Activated CD8-positive, alpha-beta T cell treated with anti-CD3 and anti-CD28 coated beads for 36 hours (primary cell): ENCODE data around the gene ATL3. TPM values are rescaled to one million over a fixed set of nuclear protein-coding genes. Genes with fewer than 3 reads are reported as not detected.

ENCODE experiments used
- ATAC-seq: fragments of 200-7000 bp; cut with Tn5 transposase; one replicate; pipeline ENCODE4 v1.10.0; 2021; ENCODE audit warnings: mild to moderate bottlenecking, moderate library complexity
- CTCF ChIA-PET: fragments of 350-600 bp; sonication (Branson Sonifier 250); formaldehyde crosslinking; loops from one replicate; lab custom pipeline; 2021; ENCODE audit warnings: antibody characterized with exemption; lab: Charles Lee
- POLR2A ChIA-PET: fragments of 350-600 bp; sonication (Branson Sonifier 250); formaldehyde crosslinking; loops from one replicate; lab custom pipeline; 2021; ENCODE audit warnings: antibody characterized with exemption; lab: Charles Lee
- DNase-seq: peaks from one replicate; pipeline ENCODE4 v3.0.0-alpha.2; 2020
- H3K27ac Mint-ChIP-seq: one replicate; pipeline ENCODE4 v1.8.0; 2021; ENCODE audit warnings: mild to moderate bottlenecking, mixed read lengths
- H3K27me3 Mint-ChIP-seq: one replicate; pipeline ENCODE4 v1.8.0; 2021; ENCODE audit warnings: mixed read lengths
- H3K36me3 Mint-ChIP-seq: one replicate; pipeline ENCODE4 v1.8.0; 2021; ENCODE audit warnings: low read depth, mixed read lengths
- H3K4me1 Mint-ChIP-seq: one replicate; pipeline ENCODE4 v1.8.0; 2021; ENCODE audit warnings: low read depth, mixed read lengths
- H3K4me3 Mint-ChIP-seq: one replicate; pipeline ENCODE4 v1.8.0; 2021; ENCODE audit warnings: mild to moderate bottlenecking, moderate library complexity, mixed read lengths
- H3K9me3 Mint-ChIP-seq: one replicate; pipeline ENCODE4 v1.8.0; 2021; ENCODE audit warnings: mixed read lengths
- intact Hi-C: fragments of 100-400 bp; cut with micrococcal nuclease; formaldehyde crosslinking; loops from one replicate; pipeline ENCODE4 v1.10.0; 2022
- total RNA-seq, 2 experiments: library from RNA; stranded (reverse); gene quantifications; one replicate each; pipeline ENCODE4 v1.2.3, GENCODE V29; 2021
- TF ChIP-seq, protein P1 (sequence below): fragments of 200-600 bp; IDR thresholded peaks from one replicate; pipeline ENCODE4 v1.8.0; 2022; ENCODE audit warnings: antibody characterized with exemption, mild to moderate bottlenecking

The ATL3 gene
- total RNA-seq, 2 experiments from 2014 or later, result 24.1 to 24.4 TPM

- ChIA-PET CTCF (interaction anchor here (0.7 to 5.3 kb wide), 6 partner anchors 8 to 57 kb away, joined by 3 to 35 read pairs (median 8); partner anchors contain the start of gene ATL3), POLR2A (interaction anchor here (1.0 to 3.7 kb wide), 8 partner anchors 10 to 85 kb away, joined by 3 to 31 read pairs (median 5); partner anchors contain the start of gene ATL3)
- Mint-ChIP-seq H3K36me3 (no peaks in the 10 kb centered on the region), H3K9me3 (no peaks in the 10 kb centered on the region), H3K27ac (peak within 1 kb of the TSS; percentile 81), H3K27me3 (no peaks in the 10 kb centered on the region), H3K4me1 (peaks cover 23% of the 10 kb centered on the region), H3K4me3 (peak within 1 kb of the TSS; percentile 90)
- TF ChIP-seq, protein P1, sequence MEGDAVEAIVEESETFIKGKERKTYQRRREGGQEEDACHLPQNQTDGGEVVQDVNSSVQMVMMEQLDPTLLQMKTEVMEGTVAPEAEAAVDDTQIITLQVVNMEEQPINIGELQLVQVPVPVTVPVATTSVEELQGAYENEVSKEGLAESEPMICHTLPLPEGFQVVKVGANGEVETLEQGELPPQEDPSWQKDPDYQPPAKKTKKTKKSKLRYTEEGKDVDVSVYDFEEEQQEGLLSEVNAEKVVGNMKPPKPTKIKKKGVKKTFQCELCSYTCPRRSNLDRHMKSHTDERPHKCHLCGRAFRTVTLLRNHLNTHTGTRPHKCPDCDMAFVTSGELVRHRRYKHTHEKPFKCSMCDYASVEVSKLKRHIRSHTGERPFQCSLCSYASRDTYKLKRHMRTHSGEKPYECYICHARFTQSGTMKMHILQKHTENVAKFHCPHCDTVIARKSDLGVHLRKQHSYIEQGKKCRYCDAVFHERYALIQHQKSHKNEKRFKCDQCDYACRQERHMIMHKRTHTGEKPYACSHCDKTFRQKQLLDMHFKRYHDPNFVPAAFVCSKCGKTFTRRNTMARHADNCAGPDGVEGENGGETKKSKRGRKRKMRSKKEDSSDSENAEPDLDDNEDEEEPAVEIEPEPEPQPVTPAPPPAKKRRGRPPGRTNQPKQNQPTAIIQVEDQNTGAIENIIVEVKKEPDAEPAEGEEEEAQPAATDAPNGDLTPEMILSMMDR, result no peak
- intact Hi-C loops, result no loop called here
- DNase-seq, result peak; percentile 98
- peak; percentile 94 for ATAC-seq
Observed at GRCh38 chr11:63681321-63682065, 10.3 kb upstream of the ATL3 start, which contains the start of gene RTN3. TSS of gene RTN3 (plus strand) at chr11:63681500. CDS start at chr11:63681637, 137 bp downstream.

GRCh38 chr11:63680834-63681320 is 9.7 kb upstream of the ATL3 start:
- Mint-ChIP-seq H3K27ac (peak overlapping the region; percentile 81), H3K27me3 (no peaks in the 10 kb centered on the region), H3K4me1 (peaks cover 21% of the 10 kb centered on the region), H3K9me3 (no peaks in the 10 kb centered on the region), H3K4me3 (peak overlapping the region; percentile 90), H3K36me3 (no peaks in the 10 kb centered on the region)
- ChIA-PET POLR2A (interaction anchor here (1.2 to 3.7 kb wide), 5 partner anchors 9 to 18 kb away, joined by 3 to 31 read pairs (median 5); partner anchors contain the start of gene ATL3), CTCF (interaction anchor here (0.7 to 5.3 kb wide), 4 partner anchors 9 to 58 kb away, joined by 3 to 35 read pairs (median 12); partner anchors contain the start of gene ATL3)
- no peak for ATAC-seq
- TF ChIP-seq, protein P1, result no peak
- intact Hi-C loops, result no loop called here
- peak; percentile 48 for DNase-seq

GRCh38 chr11:63673579-63673978 is 2.4 kb upstream of the ATL3 start:
- ATAC-seq, result no peak
- peaks cover 14% of the 10 kb centered on the region for H3K4me1 Mint-ChIP-seq
- no peaks in the 10 kb centered on the region for H3K27me3 Mint-ChIP-seq
- ChIA-PET CTCF (interaction anchor here (0.7 to 4.9 kb wide), 4 partner anchors 8 to 194 kb away, joined by 3 to 35 read pairs (median 3); partner anchors contain the start of gene RTN3), POLR2A (interaction anchor here (0.6 to 1.3 kb wide), 2 partner anchors 13 to 209 kb away, joined by 3 to 4 read pairs; no protein-coding TSS in a partner anchor)
- intact Hi-C loops, result no loop called here
- H3K36me3 Mint-ChIP-seq, result peaks cover 6% of the 10 kb centered on the region
- TF ChIP-seq, protein P1, result no peak
- peaks cover 1% of the 10 kb centered on the region for H3K9me3 Mint-ChIP-seq
- no peak overlapping the region for H3K4me3 Mint-ChIP-seq
- no peak for DNase-seq
- no peak overlapping the region for H3K27ac Mint-ChIP-seq

DNA sequence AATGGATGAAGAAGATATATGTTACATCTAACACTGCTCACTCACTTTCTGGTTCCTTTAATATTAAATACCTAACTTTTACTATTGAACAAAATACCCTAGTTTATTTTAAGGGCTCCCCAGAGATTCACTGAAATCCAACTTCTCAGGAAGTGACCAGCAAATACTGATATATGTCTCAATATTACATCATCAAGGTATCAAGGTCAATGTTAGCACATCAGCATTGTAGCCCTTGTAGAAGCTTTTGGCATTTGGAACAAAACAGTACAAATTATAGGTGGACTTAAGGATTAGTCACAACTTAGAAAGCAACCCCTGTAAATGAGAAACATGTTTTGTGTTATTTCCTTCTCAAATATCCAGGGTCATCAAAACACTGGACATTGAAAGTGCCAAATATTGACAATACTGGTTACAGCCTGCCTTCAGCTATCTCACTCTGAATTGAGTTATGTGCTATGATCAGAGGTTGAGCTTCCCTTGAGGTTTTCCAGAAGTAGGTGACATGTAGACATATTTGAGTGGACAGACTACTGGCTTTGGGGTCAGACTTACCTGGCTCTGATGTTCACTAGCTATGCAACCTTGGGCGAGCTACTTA is 1.9 kb upstream of the ATL3 start:
- Mint-ChIP-seq H3K36me3 (peaks cover 6% of the 10 kb centered on the region), H3K4me1 (peaks cover 20% of the 10 kb centered on the region), H3K9me3 (peaks cover 1% of the 10 kb centered on the region), H3K27me3 (no peaks in the 10 kb centered on the region), H3K4me3 (no peak overlapping the region), H3K27ac (no peak overlapping the region)
- TF ChIP-seq, protein P1, result no peak
- intact Hi-C loops, result no loop called here
- POLR2A ChIA-PET, result interaction anchor here (0.6 to 3.2 kb wide), 3 partner anchors 9 to 785 kb away, joined by 3 to 31 read pairs (median 3); partner anchors contain the start of gene RTN3
- DNase-seq (no peak), ATAC-seq (no peak)
- CTCF ChIA-PET, result interaction anchor here (1.3 to 4.9 kb wide), 2 partner anchors 9 to 34 kb away, joined by 3 to 35 read pairs; partner anchors contain the start of gene RTN3
